Ectodermal cell (in vitro differentiated cells): Measurements from ENCODE around the gene NRCAM.

Experiments used
- H3K27ac ChIP-seq: 2 replicates; pipeline ENCODE4 v1.7.0; 2013; ENCODE audit warnings: mild to moderate bottlenecking, low read depth, low read length; ENCODE audit not compliant: insufficient read depth, poor library complexity, severe bottlenecking
- H3K27me3 ChIP-seq: 2 replicates; pipeline ENCODE4 v1.7.0; 2013; ENCODE audit warnings: mild to moderate bottlenecking, low read length; ENCODE audit not compliant: insufficient read depth, control insufficient read depth, poor library complexity, severe bottlenecking
- H3K36me3 ChIP-seq: one replicate; pipeline ENCODE4 v1.7.0; 2013; ENCODE audit warnings: low read length; ENCODE audit not compliant: control insufficient read depth, insufficient read depth
- H3K4me1 ChIP-seq: one replicate; pipeline ENCODE4 v1.7.0; 2013; ENCODE audit warnings: low read length; ENCODE audit not compliant: control insufficient read depth, insufficient read depth
- H3K4me3 ChIP-seq: 2 replicates; pipeline ENCODE4 v1.7.0; 2013; ENCODE audit warnings: low read depth, low read length, control low read depth; ENCODE audit not compliant: insufficient read depth
- H3K9me3 ChIP-seq: 2 replicates; pipeline ENCODE4 v1.7.0; 2013; ENCODE audit warnings: mild to moderate bottlenecking, low read length, moderate library complexity; ENCODE audit not compliant: control insufficient read depth
- WGBS, 2 experiments: methylation state at CpG; one replicate each; pipeline ENCODE4 v1.1.7; 2013; ENCODE audit warnings: missing lambda C conversion rate in 2 of 2; 5-methylcytosine and 5-hydroxymethylcytosine counted together

The NRCAM gene

DNA sequence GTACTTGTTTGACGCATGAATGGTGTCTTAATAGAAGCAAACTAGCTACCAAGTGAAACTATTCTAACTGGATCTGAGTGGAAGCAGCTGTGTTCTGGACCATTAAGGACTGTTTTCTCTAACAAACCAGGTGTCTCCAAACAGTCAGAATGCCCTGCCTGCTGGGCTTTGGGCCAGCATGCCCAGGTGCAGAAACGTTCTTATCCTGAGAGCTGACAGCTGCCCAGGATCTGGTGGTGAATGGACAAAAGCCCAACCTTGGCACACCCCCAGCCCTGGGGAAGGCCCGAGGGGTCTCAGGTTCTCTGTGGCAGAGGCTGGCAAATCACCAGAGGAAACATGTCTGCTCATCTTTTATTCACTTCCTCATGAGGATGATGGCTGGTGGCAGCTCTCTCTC, 277.8 kb downstream of the NRCAM start:
- no peak overlapping the region for H3K27ac ChIP-seq
- H3K36me3 ChIP-seq = peaks cover 21% of the 10 kb centered on the region
- H3K4me3 ChIP-seq = no peak overlapping the region
- H3K27me3 ChIP-seq = no peaks in the 10 kb centered on the region
- no peaks in the 10 kb centered on the region for H3K9me3 ChIP-seq
- no peaks in the 10 kb centered on the region for H3K4me1 ChIP-seq
- 86 to 91% methylated on average over 3 of the region's 3 CpGs for WGBS, 2 experiments

GRCh38 chr7:108171164-108171563, 285.1 kb downstream of the NRCAM start:
- Histone ChIP-seq H3K4me3 (no peak overlapping the region), H3K27ac (no peak overlapping the region), H3K4me1 (no peaks in the 10 kb centered on the region), H3K27me3 (no peaks in the 10 kb centered on the region), H3K9me3 (no peaks in the 10 kb centered on the region), H3K36me3 (peaks cover 5% of the 10 kb centered on the region)
- WGBS, 2 experiments = 93% methylated on average over 8 of the region's 8 CpGs

GRCh38 chr7:108170251-108170650, 286.0 kb downstream of the NRCAM start:
- no peak overlapping the region for H3K27ac ChIP-seq
- no peaks in the 10 kb centered on the region for H3K27me3 ChIP-seq
- H3K9me3 ChIP-seq = no peaks in the 10 kb centered on the region
- WGBS, 2 experiments = 71 to 73% methylated on average over 5 of the region's 5 CpGs
- no peaks in the 10 kb centered on the region for H3K4me1 ChIP-seq
- no peak overlapping the region for H3K4me3 ChIP-seq
- H3K36me3 ChIP-seq = peaks cover 5% of the 10 kb centered on the region

DNA sequence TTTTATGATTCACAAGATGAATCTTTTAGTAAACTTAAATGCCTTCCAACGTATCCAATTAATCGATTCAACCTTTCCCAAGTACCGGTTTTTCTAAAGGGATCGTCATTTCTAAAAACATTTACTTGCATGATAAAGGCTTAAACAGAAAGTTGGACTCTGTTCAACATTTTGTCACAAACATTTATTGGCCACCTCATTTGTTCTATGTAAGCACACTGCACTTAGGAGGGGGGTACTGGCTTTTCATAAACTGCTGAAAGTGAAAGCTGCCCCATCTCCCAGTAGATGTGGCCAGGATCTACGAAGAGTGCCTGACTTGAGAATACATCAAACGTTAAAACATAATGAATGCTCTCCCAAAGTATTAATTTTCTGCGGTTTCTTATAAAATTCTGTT, 288.8 kb downstream of the NRCAM start:
- Histone ChIP-seq H3K27me3 (no peaks in the 10 kb centered on the region), H3K36me3 (no peaks in the 10 kb centered on the region), H3K4me3 (no peak overlapping the region), H3K27ac (no peak overlapping the region), H3K9me3 (no peaks in the 10 kb centered on the region), H3K4me1 (no peaks in the 10 kb centered on the region)
- WGBS, 2 experiments = 94 to 95% methylated on average over 7 of the region's 7 CpGs

GRCh38 chr7:108166687-108167086, 289.5 kb downstream of the NRCAM start:
- H3K36me3 ChIP-seq = no peaks in the 10 kb centered on the region
- no peaks in the 10 kb centered on the region for H3K9me3 ChIP-seq
- H3K4me3 ChIP-seq = no peak overlapping the region
- H3K4me1 ChIP-seq = no peaks in the 10 kb centered on the region
- no peaks in the 10 kb centered on the region for H3K27me3 ChIP-seq
- H3K27ac ChIP-seq = no peak overlapping the region
- WGBS, 2 experiments = 93 to 94% methylated on average over 4 to 5 of the region's 5 CpGs

DNA sequence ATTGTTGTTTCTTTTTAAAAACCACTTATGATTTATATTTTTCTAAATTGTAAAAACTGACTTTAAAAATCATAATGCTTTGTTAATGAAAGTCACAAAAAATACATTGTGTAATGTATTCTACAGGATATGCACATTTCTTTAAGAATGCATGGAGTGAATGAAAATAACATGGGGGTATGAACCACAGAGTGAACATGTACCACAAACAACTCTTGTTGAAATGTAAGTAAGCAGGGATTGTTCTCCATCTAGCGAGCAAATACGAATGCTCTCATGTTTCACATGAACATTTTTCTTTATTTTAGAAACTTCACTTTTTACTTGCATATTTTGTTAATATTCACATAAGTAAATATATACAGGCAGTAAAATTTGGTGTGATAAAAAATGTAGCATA, 290.5 kb downstream of the NRCAM start:
- no peaks in the 10 kb centered on the region for H3K9me3 ChIP-seq
- no peak overlapping the region for H3K27ac ChIP-seq
- 92 to 100% methylated on average over 2 of the region's 2 CpGs for WGBS, 2 experiments
- no peaks in the 10 kb centered on the region for H3K4me1 ChIP-seq
- H3K36me3 ChIP-seq = no peaks in the 10 kb centered on the region
- no peaks in the 10 kb centered on the region for H3K27me3 ChIP-seq
- H3K4me3 ChIP-seq = no peak overlapping the region

DNA sequence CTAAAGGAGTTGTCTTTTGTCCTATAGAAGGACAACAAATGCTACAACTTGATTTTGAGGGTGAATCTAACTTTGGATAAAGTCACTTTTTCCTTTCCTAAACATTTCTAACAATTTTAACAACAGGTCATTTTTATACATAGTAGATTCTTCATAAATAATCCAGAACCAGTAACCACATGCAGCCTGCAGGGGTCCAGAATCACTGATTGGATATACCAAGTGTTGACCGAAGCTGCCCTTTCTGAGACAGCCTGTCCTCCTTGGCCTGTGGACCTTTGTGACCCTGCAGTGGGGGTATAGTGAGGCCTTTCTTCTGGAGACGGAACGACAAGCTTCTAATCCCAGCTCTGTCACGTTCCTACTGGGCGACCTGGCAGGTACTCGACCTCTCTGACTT, 291.3 kb downstream of the NRCAM start:
- H3K36me3 ChIP-seq = no peaks in the 10 kb centered on the region
- H3K9me3 ChIP-seq = no peaks in the 10 kb centered on the region
- 64 to 71% methylated on average over 6 of the region's 6 CpGs for WGBS, 2 experiments
- no peaks in the 10 kb centered on the region for H3K27me3 ChIP-seq
- no peaks in the 10 kb centered on the region for H3K4me1 ChIP-seq
- H3K4me3 ChIP-seq = no peak overlapping the region
- no peak overlapping the region for H3K27ac ChIP-seq

GRCh38 chr7:108164342-108164741, 291.9 kb downstream of the NRCAM start:
- Histone ChIP-seq H3K27ac (no peak overlapping the region), H3K27me3 (no peaks in the 10 kb centered on the region), H3K4me3 (no peak overlapping the region), H3K36me3 (no peaks in the 10 kb centered on the region), H3K4me1 (no peaks in the 10 kb centered on the region), H3K9me3 (no peaks in the 10 kb centered on the region)
- 75 to 77% methylated on average over 5 to 6 of the region's 6 CpGs for WGBS, 2 experiments

- Histone ChIP-seq H3K4me3 (no peak overlapping the region), H3K27ac (no peak overlapping the region), H3K9me3 (no peaks in the 10 kb centered on the region), H3K36me3 (no peaks in the 10 kb centered on the region), H3K27me3 (no peaks in the 10 kb centered on the region), H3K4me1 (no peaks in the 10 kb centered on the region)
- 100% methylated on average over 1 of the region's 1 CpG for WGBS, 2 experiments
Observed at GRCh38 chr7:108158776-108159175, 297.5 kb downstream of the NRCAM start.

GRCh38 chr7:108157606-108158335, 298.5 kb downstream of the NRCAM start:
- Histone ChIP-seq H3K4me1 (no peaks in the 10 kb centered on the region), H3K4me3 (no peak overlapping the region), H3K27ac (no peak overlapping the region), H3K27me3 (no peaks in the 10 kb centered on the region), H3K36me3 (no peaks in the 10 kb centered on the region), H3K9me3 (no peaks in the 10 kb centered on the region)
- WGBS, 2 experiments = 95 to 96% methylated on average over 3 of the region's 4 CpGs
